GM23248 (cell line): ENCODE results near the gene ISG20L2.

Source experiments
- EZH2 ChIP-seq: fragments of 200-600 bp; sonication (generic); IDR thresholded peaks from 2 replicates; pipeline ENCODE4 v1.6.1; 2018; ENCODE audit warnings: antibody characterized with exemption, mild to moderate bottlenecking; ENCODE audit not compliant: insufficient read depth, poor library complexity, severe bottlenecking
- EZH2phosphoT487 ChIP-seq: fragments of 200-600 bp; sonication (generic); IDR thresholded peaks from 2 replicates; pipeline ENCODE4 v1.6.1; 2018; ENCODE audit warnings: antibody characterized with exemption, moderate library complexity, mild to moderate bottlenecking, low read depth; ENCODE audit not compliant: insufficient read depth

- TF ChIP-seq EZH2 (no peak), EZH2phosphoT487 (no peak)
Observed at GRCh38 chr1:156756355-156756754, 27.8 kb upstream of the ISG20L2 start.
